Measurements from ENCODE around the gene ZNF474.
A peak's percentile ranks its signal among the peaks of the same experiment; 100 is the strongest.

The ZNF474 gene

DNA sequence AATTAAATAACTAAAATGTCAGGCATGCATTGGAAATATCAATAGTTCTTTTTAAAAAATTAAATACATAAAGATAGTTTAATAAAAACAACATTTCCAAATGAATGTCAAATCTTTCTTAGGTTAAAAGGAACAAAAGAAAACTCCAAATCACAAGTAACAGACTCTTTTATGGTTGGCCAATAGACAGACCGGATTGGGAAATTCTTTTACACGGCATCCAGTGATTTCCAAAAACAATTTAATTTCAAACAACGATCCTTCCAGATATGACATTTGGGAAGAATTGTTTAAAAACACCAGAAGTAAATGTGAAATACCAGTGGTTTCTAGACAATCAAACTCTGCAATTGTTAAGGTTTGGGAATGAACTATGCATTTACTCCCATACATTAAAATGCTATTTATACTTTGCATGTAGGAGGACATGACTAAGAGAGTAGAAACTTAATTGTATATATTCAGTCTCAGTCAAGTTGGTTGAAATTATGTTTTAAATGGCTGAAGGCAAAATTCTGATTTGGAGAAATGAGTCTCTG is 32.8 kb downstream of the ZNF474 start:
- H3K4me1 Mint-ChIP-seq, result no peaks in the 10 kb centered on the region

DNA sequence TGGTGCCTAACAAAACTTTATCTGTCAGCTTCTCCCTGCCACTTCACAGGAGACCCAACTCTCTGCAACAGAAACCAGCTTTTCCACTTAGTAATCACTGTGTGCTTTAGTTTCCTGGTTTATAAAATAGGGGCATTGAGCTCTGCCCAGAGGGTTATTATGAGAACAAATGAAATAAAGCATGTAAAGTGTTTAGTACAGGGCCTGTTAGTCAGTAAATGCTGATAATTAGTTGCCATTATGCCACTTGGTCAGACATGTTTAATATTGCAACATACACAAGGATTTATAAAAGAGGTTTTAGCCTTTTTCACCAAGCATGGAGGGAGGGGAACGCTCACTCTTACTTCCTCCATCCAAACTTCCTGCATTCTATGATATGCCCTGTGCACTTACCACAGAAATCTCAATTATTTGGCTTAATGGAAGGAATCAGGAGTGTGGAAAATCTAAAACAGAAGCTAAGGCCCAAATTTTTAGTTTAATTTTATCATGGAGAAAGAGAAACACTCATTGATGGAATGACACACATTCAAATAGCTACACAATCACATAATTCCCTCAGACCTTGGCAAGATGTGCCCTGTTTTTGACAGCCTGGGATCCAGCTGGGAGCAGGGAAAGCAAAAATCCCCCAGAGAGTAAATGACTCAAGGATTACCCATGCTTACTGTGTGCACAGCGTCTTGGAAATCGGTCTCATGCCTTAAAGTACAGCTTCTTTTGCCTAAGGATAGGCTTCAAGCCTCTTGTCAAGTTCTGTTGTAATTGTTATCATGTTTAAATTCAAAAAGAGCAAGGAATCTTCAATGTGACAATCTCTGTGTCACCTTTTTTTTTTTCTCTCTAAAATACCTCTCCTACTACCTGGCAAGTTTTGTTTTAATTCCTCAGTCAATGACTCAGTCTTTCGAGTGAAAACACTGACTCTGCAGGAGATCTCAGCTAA is 34.0 kb downstream of the ZNF474 start:
- Mint-ChIP-seq H3K27me3 (peaks cover 8% of the 10 kb centered on the region), H3K4me3 (no peak overlapping the region), H3K9me3 (no peaks in the 10 kb centered on the region), H3K27ac (no peak overlapping the region), H3K4me1 (no peaks in the 10 kb centered on the region)
- ATAC-seq, result no peak
- DNase-seq, result no peak

More for the DNA sequence above, 32.8 kb downstream of the ZNF474 start:
- Mint-ChIP-seq H3K27ac (no peak overlapping the region), H3K4me3 (no peak overlapping the region), H3K27me3 (peaks cover 8% of the 10 kb centered on the region), H3K9me3 (no peaks in the 10 kb centered on the region)
- DNase-seq, result no peak
- ATAC-seq, result no peak

DNA sequence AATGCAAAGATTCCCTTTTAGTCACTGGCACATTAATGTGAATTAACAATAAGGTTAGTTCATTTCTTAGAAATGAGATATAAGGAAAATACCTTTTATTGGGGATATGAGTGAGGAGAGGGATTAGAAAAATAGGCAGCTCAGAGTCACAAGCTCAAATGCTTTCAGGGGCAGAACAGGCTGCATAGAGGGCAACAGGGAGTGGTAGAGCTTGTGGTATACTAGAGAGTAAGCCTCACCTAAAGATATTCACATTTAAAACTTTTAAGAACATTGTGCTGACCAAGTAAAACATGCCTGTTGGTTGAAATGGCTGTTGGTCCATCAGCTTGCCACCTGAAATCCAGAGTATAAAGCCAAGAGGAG is 34.7 kb downstream of the ZNF474 start:
- Mint-ChIP-seq H3K27me3 (peaks cover 8% of the 10 kb centered on the region), H3K4me3 (no peak overlapping the region), H3K27ac (no peak overlapping the region), H3K9me3 (no peaks in the 10 kb centered on the region), H3K4me1 (no peaks in the 10 kb centered on the region)
- ATAC-seq, result peak; percentile 18
- DNase-seq, result no peak

DNA sequence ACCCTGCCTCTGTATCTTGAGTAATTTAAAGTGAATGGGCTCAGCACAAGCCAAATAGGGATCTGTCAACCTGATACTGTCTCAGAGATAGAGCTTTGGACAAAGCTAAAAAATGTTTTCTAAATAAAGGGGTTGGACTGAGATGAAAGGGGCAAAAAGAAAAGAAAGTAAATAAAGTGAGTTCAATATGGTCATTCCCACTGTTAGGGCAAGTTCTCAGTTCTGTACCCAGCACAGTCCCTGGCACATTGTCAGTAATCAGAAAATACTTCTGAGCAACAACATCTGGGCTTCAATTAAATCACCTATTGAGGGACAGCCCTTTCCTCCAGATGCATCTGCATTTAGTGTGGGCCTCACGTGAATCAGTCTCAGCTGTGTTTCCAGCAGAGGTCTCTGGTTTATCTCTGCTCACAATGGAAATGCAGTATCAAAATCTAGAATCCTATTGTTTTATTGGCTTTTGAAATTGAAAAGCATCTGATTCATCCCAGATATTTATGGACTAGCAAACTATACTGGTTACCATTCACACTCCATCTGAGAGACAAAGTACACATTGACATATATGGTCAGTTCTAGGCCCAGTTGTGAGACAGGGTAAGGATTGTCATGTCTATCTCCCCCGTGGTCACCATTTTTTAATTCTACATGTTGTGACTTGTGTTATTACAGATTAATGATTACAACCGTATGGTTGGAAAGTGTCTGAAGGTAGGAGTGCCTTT is 35.6 kb downstream of the ZNF474 start:
- Mint-ChIP-seq H3K27ac (no peak overlapping the region), H3K4me3 (no peak overlapping the region), H3K9me3 (no peaks in the 10 kb centered on the region), H3K4me1 (no peaks in the 10 kb centered on the region), H3K27me3 (peaks cover 8% of the 10 kb centered on the region)
- DNase-seq (no peak), ATAC-seq (no peak)

DNA sequence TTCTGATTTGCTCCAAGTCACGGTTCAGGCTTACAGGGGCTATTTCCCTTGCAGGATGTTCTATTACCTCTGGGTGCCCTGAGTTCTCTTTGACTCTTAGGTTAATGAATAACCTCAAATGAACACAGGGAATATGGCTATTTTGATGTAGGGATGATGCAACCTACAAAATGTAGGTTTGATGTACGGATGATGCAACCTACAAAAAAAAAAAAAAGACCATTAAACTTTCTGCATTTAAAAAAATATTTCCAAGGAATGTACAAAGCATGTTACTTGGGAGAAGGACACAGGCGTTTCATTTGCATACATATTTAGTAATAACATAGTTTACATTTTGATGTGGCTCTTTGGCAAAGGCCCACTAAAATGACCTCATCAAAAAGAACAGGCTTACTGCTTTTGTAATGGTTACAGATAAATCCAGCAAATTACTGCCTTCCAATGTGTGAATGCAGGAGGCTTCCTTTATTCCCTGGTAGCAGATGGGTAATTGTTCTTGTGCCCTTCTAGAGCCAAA is 36.3 kb downstream of the ZNF474 start:
- no peaks in the 10 kb centered on the region for H3K4me1 Mint-ChIP-seq
- ATAC-seq, result no peak
- DNase-seq, result no peak
- no peak overlapping the region for H3K4me3 Mint-ChIP-seq
- H3K27me3 Mint-ChIP-seq, result peaks cover 8% of the 10 kb centered on the region
- H3K27ac Mint-ChIP-seq, result no peak overlapping the region
- H3K9me3 Mint-ChIP-seq, result no peaks in the 10 kb centered on the region

DNA sequence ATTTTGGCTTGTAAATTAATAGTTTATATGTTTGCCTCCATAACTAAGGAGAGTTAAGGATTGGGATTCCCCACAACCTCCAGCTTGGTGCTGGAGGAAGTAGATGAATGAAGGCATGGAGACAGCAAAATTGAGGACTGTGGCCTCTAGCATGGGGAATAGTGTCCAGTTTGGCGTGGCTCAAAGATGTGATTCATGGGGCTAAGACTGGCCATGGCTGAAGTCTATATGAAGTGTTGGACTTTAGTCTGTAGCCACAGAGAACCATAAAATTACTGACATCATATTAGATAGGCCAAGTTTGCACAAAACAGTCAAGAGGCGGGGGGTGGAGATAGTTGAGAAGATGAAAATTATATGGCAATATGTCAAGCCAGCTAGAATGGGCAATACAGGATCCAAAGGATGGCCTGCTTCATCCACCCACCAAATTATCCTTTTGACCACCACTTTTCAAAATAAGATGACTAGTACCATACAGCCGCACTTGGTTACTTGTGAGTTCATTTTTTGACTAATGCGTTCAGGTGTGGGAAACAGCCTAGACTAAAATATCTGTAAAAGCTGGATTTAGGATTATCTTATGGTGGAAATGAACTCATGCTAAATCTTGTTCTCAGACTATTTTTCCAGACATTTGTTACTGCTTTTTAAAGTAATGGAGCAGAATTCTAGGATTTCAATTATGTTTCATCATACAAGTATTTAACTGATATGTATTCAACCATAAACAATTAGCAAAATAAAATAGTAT is 40.2 kb downstream of the ZNF474 start:
- H3K4me1 Mint-ChIP-seq, result no peaks in the 10 kb centered on the region
- ATAC-seq (no peak), DNase-seq (no peak)
- H3K4me3 Mint-ChIP-seq, result no peak overlapping the region
- peaks cover 7% of the 10 kb centered on the region for H3K27me3 Mint-ChIP-seq
- H3K9me3 Mint-ChIP-seq, result no peaks in the 10 kb centered on the region
- no peak overlapping the region for H3K27ac Mint-ChIP-seq

DNA sequence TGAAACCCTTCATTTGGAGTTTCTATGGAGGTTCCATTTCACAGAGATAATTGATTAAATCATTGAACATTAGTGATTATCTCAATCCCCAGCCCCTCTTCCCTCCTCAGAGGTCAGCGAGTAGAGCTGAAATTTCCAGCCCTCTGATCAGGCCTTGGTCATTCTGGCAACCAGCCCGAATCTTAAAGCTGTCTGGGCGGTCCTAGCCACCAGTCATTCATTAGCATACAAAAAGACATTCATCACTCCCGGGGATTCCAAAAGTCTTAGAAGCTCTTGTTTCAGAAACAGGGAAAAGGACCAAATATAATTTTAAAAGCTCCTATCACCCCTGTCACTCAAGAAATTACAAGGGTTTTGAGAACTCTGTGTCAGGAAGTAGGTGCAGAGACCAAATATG is 41.3 kb downstream of the ZNF474 start:
- Mint-ChIP-seq H3K4me3 (no peak overlapping the region), H3K9me3 (no peaks in the 10 kb centered on the region), H3K27ac (no peak overlapping the region)

DNA sequence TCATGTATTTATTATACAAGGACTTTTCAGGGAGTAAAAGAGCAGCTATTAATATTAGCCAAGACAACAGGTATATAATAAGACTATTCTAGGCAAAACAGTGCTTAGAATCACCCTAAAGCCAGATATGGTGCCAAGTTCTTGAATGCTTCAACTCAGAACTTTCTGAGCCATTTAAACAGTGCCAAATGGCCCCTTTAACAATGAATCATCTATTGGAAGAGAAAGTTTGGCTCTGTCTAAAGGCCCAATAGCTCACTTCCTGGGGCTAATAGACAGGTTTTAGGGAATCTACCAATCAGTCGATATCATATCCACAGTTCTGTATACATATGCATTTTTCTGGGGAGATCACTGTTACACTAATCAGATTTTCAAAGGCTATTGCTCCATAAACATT is 42.9 kb downstream of the ZNF474 start:
- no peaks in the 10 kb centered on the region for H3K4me1 Mint-ChIP-seq
- ATAC-seq, result no peak
- H3K27me3 Mint-ChIP-seq, result peaks cover 7% of the 10 kb centered on the region
- H3K4me3 Mint-ChIP-seq, result no peak overlapping the region
- H3K9me3 Mint-ChIP-seq, result no peaks in the 10 kb centered on the region
- no peak overlapping the region for H3K27ac Mint-ChIP-seq
- no peak for DNase-seq

More for the DNA sequence above, 41.3 kb downstream of the ZNF474 start:
- Mint-ChIP-seq H3K4me1 (no peaks in the 10 kb centered on the region), H3K27me3 (peaks cover 7% of the 10 kb centered on the region)
- no peak for ATAC-seq
- DNase-seq, result no peak

DNA sequence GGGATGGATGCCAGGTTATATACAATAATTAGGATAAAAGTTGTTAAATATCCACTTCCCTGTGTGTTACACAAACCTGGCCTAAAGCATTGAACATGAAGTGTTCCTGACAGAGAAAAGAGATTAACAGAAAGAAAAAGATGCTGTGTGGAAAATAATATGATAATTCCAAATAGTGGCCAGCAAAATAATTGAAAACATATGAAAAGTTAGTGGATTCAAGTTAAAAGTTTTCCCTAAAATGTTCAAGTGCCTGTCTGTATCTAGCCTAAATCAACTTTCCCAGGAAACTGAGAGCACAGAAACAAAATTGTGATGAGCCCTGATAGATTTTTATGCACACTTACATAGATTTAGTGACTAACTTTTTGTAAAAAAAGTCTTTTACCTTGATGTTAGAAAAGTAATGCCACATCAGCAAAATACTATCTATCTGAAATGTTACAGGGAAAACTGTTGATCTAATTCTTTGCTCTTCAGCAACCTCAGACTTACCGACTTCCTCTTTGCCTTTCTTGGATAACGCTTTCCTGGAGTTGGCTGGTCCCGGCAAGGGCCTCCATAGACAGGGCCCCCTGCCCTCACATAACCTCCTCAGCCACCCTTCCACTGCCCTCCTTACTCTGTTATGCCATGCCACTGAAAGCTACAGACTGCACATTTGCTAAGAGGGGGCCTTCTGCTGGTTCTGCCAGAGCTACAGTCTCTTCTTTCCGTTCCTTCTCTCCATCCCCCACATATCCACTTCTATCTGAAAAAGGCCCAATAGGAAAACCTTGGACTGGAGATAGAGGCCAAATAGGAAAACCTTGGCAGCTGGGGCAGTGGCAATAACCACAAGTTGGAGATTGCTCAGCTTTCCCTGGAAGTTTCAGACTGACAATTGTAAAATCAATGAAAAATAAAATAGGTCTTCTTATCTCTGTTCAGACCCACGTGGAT is 44.4 kb downstream of the ZNF474 start:
- H3K27ac Mint-ChIP-seq, result no peak overlapping the region
- ATAC-seq (no peak), DNase-seq (no peak)
- no peaks in the 10 kb centered on the region for H3K9me3 Mint-ChIP-seq
- peaks cover 7% of the 10 kb centered on the region for H3K27me3 Mint-ChIP-seq
- H3K4me3 Mint-ChIP-seq, result no peak overlapping the region
- H3K4me1 Mint-ChIP-seq, result no peaks in the 10 kb centered on the region

DNA sequence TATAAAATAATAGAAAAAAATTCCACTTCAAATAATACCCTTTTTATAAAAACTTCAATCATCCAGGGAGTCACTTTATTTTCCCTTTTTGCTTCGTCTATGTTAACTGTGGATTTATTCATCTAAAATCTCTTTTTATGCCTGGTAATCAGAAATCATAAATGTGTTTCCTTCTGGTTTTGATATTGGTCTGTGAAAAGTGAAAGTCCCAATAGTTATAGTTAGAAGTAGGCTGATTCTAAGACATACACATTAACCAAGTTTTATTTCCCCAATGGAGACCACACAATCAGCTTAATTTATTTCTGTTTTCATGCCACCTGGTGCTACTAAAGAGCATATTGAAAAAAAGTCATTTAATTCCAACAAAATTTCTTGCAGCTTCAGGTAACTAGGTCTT is 45.7 kb downstream of the ZNF474 start:
- no peak for ATAC-seq
- H3K4me1 Mint-ChIP-seq, result no peaks in the 10 kb centered on the region

DNA sequence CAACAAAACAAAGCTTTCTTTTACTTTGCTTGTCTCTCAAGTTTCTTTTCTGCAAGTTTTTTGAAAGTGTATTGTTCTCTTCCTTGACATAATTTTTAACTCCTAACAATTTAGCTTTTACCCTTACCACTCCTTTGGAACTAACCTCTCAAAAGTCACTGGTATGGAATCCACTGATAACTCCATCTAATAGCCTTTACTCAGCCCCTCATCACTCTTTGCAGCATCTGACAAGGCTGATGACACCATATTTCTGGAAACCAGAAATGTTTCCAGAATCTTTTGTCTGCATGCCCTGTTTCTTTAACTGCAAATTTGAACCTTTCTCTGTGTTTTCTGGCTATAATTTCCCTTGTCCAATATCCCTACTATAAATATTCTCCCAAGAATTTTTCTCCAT is 46.5 kb downstream of the ZNF474 start:
- Mint-ChIP-seq H3K27me3 (peaks cover 7% of the 10 kb centered on the region), H3K27ac (no peak overlapping the region), H3K9me3 (no peaks in the 10 kb centered on the region), H3K4me1 (peaks cover 1% of the 10 kb centered on the region), H3K4me3 (no peak overlapping the region)
- ATAC-seq (no peak), DNase-seq (no peak)

More for the DNA sequence above, 45.7 kb downstream of the ZNF474 start:
- H3K9me3 Mint-ChIP-seq, result no peaks in the 10 kb centered on the region
- no peak overlapping the region for H3K4me3 Mint-ChIP-seq
- no peak for DNase-seq
- H3K27ac Mint-ChIP-seq, result no peak overlapping the region
- H3K27me3 Mint-ChIP-seq, result peaks cover 7% of the 10 kb centered on the region

DNA sequence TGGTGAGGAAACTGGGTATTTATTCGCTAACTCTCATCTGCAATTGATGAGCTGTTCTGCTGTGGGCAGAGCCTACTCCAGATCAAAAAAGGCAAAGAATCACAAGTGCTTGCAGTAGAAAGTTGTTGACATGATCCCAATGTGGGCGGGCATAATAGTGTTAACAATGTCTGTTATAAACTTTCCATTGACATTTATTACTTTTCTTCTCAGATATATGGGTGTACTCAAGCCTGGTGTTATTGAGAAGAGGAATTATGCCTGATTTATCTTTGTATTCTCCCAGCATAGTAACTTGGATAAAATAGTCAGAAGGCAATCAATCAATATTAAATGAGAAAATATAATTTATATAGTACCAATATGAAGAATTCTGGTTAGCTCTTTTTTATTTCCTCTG is 47.8 kb downstream of the ZNF474 start:
- Mint-ChIP-seq H3K27ac (no peak overlapping the region), H3K4me1 (peaks cover 7% of the 10 kb centered on the region), H3K27me3 (peaks cover 9% of the 10 kb centered on the region), H3K4me3 (no peak overlapping the region), H3K9me3 (no peaks in the 10 kb centered on the region)
- ATAC-seq (no peak), DNase-seq (no peak)

DNA sequence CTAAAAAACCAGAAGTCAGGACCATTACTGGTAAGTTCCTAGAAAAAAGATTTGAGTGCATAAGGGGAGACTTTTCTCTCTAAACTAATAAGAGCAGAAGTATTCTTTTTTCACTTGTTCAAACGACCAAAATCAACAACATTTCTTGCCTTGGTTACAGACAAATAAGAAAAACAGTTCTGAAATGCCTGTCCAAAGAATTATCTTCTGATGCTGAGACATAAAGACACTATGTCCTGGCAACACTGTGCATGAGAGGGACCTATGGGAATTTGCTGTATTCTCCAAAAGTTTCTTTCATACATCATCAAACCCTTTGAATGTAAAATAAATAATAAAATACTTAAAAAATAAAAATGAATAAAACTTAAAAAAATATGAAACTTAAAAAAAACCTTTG is 50.4 kb downstream of the ZNF474 start:
- ATAC-seq, result no peak
- Mint-ChIP-seq H3K27me3 (peaks cover 16% of the 10 kb centered on the region), H3K27ac (no peak overlapping the region), H3K4me3 (no peak overlapping the region), H3K9me3 (no peaks in the 10 kb centered on the region), H3K4me1 (peaks cover 7% of the 10 kb centered on the region)
- no peak for DNase-seq

DNA sequence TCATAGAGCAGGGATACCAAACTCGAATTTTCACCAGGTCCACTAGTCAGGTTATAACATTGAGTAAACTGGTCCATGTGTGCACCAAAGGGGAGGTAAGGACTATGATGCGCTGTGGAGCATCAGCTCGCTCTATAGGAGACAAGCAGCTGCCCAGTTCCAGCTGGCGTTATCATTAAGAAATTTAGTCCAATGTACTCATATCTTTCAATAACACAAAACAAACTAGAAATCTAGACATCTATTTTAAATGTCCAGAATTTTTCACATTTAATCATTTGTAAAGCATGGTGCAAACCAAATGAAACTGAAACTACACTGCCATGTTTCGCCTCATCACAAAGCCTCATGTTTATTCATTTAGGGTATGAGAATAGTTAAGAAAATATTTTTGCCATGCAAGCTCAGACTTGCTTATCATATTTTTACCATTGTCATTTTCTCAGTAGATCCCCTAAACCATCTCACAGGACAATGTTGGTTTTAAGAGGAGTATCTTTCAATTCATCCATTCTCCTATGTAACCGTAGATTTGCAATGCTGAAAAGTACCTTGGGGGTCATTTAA is 50.9 kb downstream of the ZNF474 start:
- no peak overlapping the region for H3K27ac Mint-ChIP-seq
- no peaks in the 10 kb centered on the region for H3K9me3 Mint-ChIP-seq
- no peak overlapping the region for H3K4me3 Mint-ChIP-seq
- DNase-seq (no peak), ATAC-seq (no peak)
- peaks cover 16% of the 10 kb centered on the region for H3K27me3 Mint-ChIP-seq
- H3K4me1 Mint-ChIP-seq, result peaks cover 7% of the 10 kb centered on the region

All from stimulated activated naive CD8-positive, alpha-beta T cell treated with anti-CD3 and anti-CD28 coated beads, Interleukin-15, amount 100 ng/mL, for 72 hours (primary cell).